HepG2 (cell line): ENCODE measurements around the gene SLC25A22. TPM values are rescaled to one million over a fixed set of nuclear protein-coding genes. Genes with fewer than 3 reads are reported as not detected.

Experiments used
- BRD4 ChIP-seq: sonication (generic); formaldehyde crosslinking; IDR thresholded peaks from 2 replicates; pipeline ENCODE4 v1.4.0; 2020; ENCODE audit warnings: missing genetic modification reagents
- CREM ChIP-seq, 2 experiments: sonication (generic) in 1 of 2; formaldehyde crosslinking in 1 of 2; IDR thresholded peaks; 2 replicates each; pipeline versions ENCODE4 v1.4.0 to v1.6.1; 2016 to 2020; ENCODE audit warnings: antibody characterized with exemption in 1 of 2, mild to moderate bottlenecking in 1 of 2, missing genetic modification reagents in 1 of 2
- FLYWCH1 ChIP-seq: sonication (generic); formaldehyde crosslinking; IDR thresholded peaks from 2 replicates; pipeline ENCODE4 v1.8.1; 2023; ENCODE audit warnings: mild to moderate bottlenecking, missing genetic modification reagents
- FOXK2 ChIP-seq: fragments of 450-650 bp; IDR thresholded peaks from 2 replicates; pipeline ENCODE4 v1.6.1; 2016
- MEF2D ChIP-seq: sonication (generic); formaldehyde crosslinking; IDR thresholded peaks from 2 replicates; pipeline ENCODE4 v1.5.1; 2020; ENCODE audit warnings: mild to moderate bottlenecking, missing genetic modification reagents
- STAT5B ChIP-seq: sonication (generic); formaldehyde crosslinking; IDR thresholded peaks from 2 replicates; pipeline ENCODE4 v1.4.0; 2020; ENCODE audit warnings: missing genetic modification reagents
- ZNF552 ChIP-seq: sonication (generic); formaldehyde crosslinking; IDR thresholded peaks from 2 replicates; pipeline ENCODE4 v1.9.0; 2022; ENCODE audit warnings: missing genetic modification reagents, mild to moderate bottlenecking, borderline replicate concordance
- ZNF607 ChIP-seq: sonication (generic); formaldehyde crosslinking; IDR thresholded peaks from 2 replicates; pipeline ENCODE4 v1.5.1; 2020; ENCODE audit warnings: missing genetic modification reagents, mild to moderate bottlenecking, borderline replicate concordance
- ZNF629 ChIP-seq: sonication (generic); formaldehyde crosslinking; conservative IDR thresholded peaks from 2 replicates; pipeline ENCODE4 v1.5.0; 2020; ENCODE audit warnings: missing genetic modification reagents
- ZNF788 ChIP-seq: sonication (generic); formaldehyde crosslinking; IDR thresholded peaks from 2 replicates; pipeline ENCODE4 v1.5.0; 2020; ENCODE audit warnings: mild to moderate bottlenecking, missing genetic modification reagents, borderline replicate concordance
- ZSCAN31 ChIP-seq: sonication (generic); formaldehyde crosslinking; IDR thresholded peaks from 2 replicates; pipeline ENCODE4 v1.5.0; 2020; ENCODE audit warnings: low read depth, mild to moderate bottlenecking, missing genetic modification reagents
- polyA plus RNA-seq, 8 experiments: library from polyadenylated mRNA; depleted of rRNA in 3 of 8; stranded (reverse) in 7 of 8; unstranded in 1 of 8; fragments of >200 nt; fragmentation: Illumina TruSeq in 4 of 8; extraction: Trizol in 4 of 8; gene quantifications; 2 replicates each; pipeline versions ENCODE4 v1.2.1 to v1.2.3, GENCODE V29; 2011 to 2016; ENCODE audit warnings: low read depth in 4 of 8, missing spikeins in 1 of 8, mixed read lengths in 1 of 8; ENCODE audit not compliant: insufficient read depth in 1 of 8
- total RNA-seq, 5 experiments: library from RNA; depleted of rRNA; stranded (reverse); fragments of >200 nt; fragmentation: Illumina TruSeq; extraction: Trizol; gene quantifications; 2 replicates each; pipeline ENCODE4 v1.2.3, GENCODE V29; 2016; ENCODE audit warnings: low read depth in 1 of 5
- TF ChIP-seq, protein P1 (sequence below): sonication (generic); formaldehyde crosslinking; IDR thresholded peaks from 2 replicates; pipeline ENCODE4 v1.5.0; 2020; ENCODE audit warnings: mild to moderate bottlenecking, missing genetic modification reagents
- TF ChIP-seq, protein P2 (sequence below): sonication (generic); formaldehyde crosslinking; IDR thresholded peaks from 2 replicates; pipeline ENCODE4 v1.4.0; 2020; ENCODE audit warnings: missing genetic modification reagents, borderline replicate concordance

SLC25A22 gene
- total and polyA plus RNA-seq, 2 of the 13 experiments (the other 11 are each of a cell fraction or from before 2014, with no cell fraction given): 12.4 to 19.2 TPM

DNA sequence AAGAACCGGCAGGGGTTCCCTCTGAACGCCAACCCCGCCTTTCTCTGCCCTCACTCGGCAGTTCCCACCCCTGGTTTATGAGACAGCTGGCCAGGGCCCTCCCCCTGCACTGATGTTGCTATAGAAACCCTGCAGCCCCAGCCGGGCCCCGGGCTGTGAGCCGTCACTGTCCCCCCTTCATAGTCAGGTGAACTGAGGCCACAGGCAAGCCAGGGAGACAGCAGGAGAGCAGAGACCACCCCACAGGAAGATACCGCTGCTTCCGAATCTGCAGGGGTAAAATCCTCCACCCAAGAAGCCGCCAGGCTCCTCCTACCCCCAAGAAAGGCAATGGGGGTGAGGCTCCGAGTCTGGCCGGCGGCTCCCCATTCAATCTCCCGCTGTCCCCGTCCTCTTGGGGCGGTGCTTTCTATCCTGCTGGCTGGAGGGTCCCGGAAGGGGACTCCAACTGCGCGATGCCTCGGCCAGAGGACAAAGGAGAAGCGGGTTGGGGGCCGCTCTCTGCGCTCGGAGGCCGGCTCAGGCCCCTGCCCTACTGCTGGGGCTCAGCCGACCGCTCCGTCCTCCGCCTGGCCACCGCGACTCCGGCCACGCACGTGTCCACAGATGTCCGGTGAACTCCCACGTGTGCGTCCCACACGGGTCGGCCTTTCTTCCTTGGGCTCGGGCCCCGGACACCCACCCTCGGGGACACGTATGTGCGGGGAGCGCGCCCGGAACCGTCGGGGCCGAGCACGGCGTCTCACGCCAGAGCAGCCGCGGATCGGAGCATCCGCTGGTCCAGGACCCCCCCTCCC, 587 bp downstream of the SLC25A22 start (continued):
- TF ChIP-seq, protein P1, sequence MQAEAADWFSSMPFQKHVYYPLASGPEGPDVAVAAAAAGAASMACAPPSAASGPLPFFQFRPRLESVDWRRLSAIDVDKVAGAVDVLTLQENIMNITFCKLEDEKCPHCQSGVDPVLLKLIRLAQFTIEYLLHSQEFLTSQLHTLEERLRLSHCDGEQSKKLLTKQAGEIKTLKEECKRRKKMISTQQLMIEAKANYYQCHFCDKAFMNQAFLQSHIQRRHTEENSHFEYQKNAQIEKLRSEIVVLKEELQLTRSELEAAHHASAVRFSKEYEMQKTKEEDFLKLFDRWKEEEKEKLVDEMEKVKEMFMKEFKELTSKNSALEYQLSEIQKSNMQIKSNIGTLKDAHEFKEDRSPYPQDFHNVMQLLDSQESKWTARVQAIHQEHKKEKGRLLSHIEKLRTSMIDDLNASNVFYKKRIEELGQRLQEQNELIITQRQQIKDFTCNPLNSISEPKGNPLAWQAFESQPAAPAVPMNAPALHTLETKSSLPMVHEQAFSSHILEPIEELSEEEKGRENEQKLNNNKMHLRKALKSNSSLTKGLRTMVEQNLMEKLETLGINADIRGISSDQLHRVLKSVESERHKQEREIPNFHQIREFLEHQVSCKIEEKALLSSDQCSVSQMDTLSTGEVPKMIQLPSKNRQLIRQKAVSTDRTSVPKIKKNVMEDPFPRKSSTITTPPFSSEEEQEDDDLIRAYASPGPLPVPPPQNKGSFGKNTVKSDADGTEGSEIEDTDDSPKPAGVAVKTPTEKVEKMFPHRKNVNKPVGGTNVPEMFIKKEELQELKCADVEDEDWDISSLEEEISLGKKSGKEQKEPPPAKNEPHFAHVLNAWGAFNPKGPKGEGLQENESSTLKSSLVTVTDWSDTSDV (CRISPR knock-in tag): peak; percentile 88
- TF ChIP-seq BRD4 (CRISPR knock-in tag) (peak; percentile 58; the same call in 1 of the 2 replicates), ZNF629 (CRISPR knock-in tag) (no peak), FOXK2 (no peak), ZNF788 (0 out of 2 replicates have a peak, but pooled peaks have one; percentile 28), ZNF552 (CRISPR knock-in tag) (0 out of 2 replicates have a peak, but pooled peaks have one; percentile 51), ZNF607 (CRISPR knock-in tag) (peak; percentile 8; the same call in 1 of the 2 replicates), MEF2D (CRISPR knock-in tag) (no peak), CREM (IDR thresholded peaks at IDR 0.05) (no peak), CREM (CRISPR knock-in tag; IDR thresholded peaks at IDR 0.05) (no peak), FLYWCH1 (no peak), STAT5B (CRISPR knock-in tag) (0 out of 2 replicates have a peak, but pooled peaks have one; percentile 12), ZSCAN31 (CRISPR knock-in tag) (peak; percentile 47; the same call in 1 of the 2 replicates)
- TF ChIP-seq, protein P2, sequence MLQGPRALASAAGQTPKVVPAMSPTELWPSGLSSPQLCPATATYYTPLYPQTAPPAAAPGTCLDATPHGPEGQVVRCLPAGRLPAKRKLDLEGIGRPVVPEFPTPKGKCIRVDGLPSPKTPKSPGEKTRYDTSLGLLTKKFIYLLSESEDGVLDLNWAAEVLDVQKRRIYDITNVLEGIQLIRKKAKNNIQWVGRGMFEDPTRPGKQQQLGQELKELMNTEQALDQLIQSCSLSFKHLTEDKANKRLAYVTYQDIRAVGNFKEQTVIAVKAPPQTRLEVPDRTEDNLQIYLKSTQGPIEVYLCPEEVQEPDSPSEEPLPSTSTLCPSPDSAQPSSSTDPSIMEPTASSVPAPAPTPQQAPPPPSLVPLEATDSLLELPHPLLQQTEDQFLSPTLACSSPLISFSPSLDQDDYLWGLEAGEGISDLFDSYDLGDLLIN: 0 out of 2 replicates have a peak, but pooled peaks have one; percentile 27
